ENCODE data around the gene RCBTB2.

Gene RCBTB2

GRCh38 chr13:48561466-48562235 lies 28.8 kb upstream of the RCBTB2 start:
- FAIRE-seq (no peak), DNase-seq (ENCODE audit: insufficient read length, low spot score) (no peak)
- no peak for TF ChIP-seq CTCF (IDR thresholded peaks at IDR 0.05; ENCODE audit: insufficient read depth, missing control alignments)

- FAIRE-seq = no peak
- no peak for TF ChIP-seq CTCF (IDR thresholded peaks at IDR 0.05; ENCODE audit: insufficient read depth, missing control alignments)
- no peak for DNase-seq (ENCODE audit: insufficient read length, low spot score)
These were observed 27.9 kb upstream of the RCBTB2 start for GRCh38 chr13:48560657-48561337.

GRCh38 chr13:48559638-48560320 lies 26.9 kb upstream of the RCBTB2 start:
- DNase-seq (ENCODE audit: insufficient read length, low spot score) = no peak
- no peak for FAIRE-seq
- TF ChIP-seq CTCF (IDR thresholded peaks at IDR 0.05; ENCODE audit: insufficient read depth, missing control alignments) = no peak

- TF ChIP-seq CTCF (IDR thresholded peaks at IDR 0.05; ENCODE audit: insufficient read depth, missing control alignments) = no peak
- no peak for DNase-seq (ENCODE audit: insufficient read length, low spot score)
- no peak for FAIRE-seq
These were observed 23.9 kb upstream of the RCBTB2 start for GRCh38 chr13:48556817-48557216.

GRCh38 chr13:48555441-48555840 lies 22.6 kb upstream of the RCBTB2 start:
- TF ChIP-seq CTCF (IDR thresholded peaks at IDR 0.05; ENCODE audit: insufficient read depth, missing control alignments) = no peak
- DNase-seq (ENCODE audit: insufficient read length, low spot score) (no peak), FAIRE-seq (no peak)

GRCh38 chr13:48551329-48551728 lies 18.4 kb upstream of the RCBTB2 start:
- DNase-seq (ENCODE audit: insufficient read length, low spot score) (no peak), FAIRE-seq (no peak)
- TF ChIP-seq CTCF (IDR thresholded peaks at IDR 0.05; ENCODE audit: insufficient read depth, missing control alignments) = no peak

Data from D721Med (cell line).